KBM-7 (cell line): ENCODE results near the gene CXCL6.
A peak's percentile ranks its signal among the peaks of the same experiment; 100 is the strongest.

Experiments
- DNase-seq: peaks from one replicate; pipeline ENCODE4 v3.0.0-alpha.2; 2015
- in situ Hi-C: fragments of 300-500 bp; cut with MboI; formaldehyde crosslinking; loops from 2 replicates; pipeline ENCODE4 v1.14.3; 2020; ENCODE audit warnings: low sequenced_read_pairs, low pct_unique_long_range_greater_than_20kb, mixed read lengths

Gene CXCL6

DNA sequence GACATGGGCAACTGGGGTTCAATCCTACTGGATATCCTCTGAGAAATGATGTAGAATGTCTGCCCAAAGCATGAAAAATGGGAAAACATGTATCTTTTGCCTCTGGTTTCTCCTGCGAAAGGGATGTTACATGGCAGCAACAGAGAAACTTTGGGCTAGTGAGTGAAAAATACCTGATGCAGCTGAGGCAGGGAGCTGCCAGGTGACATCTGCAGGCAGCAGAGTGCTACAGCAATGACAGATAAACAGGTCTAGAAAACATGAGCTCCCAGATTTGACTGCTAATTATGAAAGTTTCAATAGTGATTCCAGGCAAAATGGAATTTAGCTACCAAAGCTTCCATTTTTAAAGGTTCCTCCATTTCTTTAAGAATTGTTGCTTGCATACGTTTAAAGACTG, 27.9 kb downstream of the CXCL6 start:
- peak; percentile 14 for DNase-seq
- in situ Hi-C loops: no loop called here

DNA sequence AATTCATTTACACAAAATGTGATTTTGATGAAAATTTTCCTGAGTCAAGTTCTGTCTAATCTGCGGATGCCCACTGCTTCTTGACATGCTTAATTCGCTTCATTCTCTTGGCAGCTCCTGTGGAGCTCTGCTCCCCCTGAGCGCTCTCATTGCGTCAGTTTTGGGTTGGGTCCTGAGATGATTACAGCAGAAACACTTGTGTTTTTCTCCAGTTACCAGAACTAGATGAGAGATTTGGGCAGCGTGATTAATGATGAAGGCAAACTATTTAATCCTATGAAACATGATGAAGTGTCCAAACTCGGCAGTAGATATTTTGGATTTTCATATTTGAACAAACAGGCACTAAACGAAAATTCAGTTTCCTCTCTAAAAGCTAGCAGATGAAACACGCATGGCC, 28.5 kb downstream of the CXCL6 start:
- DNase-seq: no peak
- in situ Hi-C loops: no loop called here

DNA sequence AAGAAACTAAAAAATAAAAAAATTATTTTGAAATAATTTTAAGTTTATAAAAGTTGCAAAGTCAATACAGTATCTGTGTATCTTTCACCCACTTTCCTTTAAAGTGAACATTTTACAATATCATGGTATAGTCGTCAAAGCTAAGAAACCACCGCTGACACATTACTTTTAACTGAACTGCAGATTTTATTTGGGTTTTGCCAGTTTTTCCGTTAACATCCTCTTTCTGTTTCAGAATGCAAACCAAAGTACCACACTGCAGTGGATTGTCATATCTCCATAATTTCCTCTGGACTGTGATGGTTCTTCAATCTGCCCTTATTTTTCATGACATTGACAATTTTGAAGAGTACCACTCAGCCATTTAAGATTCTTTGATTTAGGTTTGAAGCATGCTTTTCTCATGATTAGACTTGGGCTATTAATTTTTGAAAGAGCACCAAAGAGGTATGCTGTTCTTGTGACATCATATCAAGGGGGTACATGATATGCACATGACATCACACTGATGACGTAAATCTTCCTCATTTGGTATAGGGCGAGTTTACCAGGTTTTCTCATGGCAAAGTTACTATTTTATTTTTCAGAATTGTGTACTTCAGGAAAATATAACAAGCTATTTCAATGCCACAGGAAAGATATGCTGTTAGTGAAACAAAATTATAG, 29.1 kb downstream of the CXCL6 start:
- in situ Hi-C loops: no loop called here
- DNase-seq: no peak

DNA sequence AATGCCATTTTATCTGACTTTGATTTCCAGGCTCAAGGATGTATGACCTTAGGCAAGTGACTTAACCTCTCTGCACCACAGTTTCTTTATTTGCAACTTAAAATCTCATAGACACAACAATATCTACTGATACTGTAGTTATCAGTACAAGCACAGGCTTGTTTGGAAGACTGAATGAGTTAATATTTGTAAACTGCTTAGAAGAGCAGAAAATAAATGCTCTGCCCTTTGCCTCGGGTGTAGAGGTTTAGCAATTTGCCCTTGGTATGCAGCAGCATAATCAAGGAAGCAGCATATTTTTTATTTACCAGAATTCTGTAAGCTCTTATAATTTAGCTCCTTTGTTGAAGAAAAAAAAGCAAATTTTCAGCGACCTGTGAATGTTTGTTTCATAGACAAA, 29.8 kb downstream of the CXCL6 start:
- DNase-seq: no peak
- in situ Hi-C loops: no loop called here

DNA sequence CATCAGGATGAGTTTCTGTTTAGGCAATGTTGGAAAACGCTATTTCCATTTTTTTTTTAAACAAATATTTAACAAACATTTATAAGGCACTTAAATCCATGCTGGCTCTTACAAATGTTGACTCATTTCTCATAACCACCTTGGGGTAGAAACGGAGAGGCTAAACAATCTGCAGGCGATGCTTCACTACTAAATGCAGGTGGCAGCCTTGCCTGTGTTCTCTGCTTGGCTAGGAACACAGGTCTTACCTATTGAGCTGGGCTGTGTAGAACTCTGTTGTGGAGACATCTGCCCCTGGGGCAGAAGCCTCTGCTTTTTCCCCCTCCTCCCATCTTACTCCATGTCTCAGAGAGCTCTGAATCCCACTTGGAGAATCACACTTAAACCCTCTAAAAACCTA, 31.3 kb downstream of the CXCL6 start:
- no peak for DNase-seq
- in situ Hi-C loops: no loop called here

DNA sequence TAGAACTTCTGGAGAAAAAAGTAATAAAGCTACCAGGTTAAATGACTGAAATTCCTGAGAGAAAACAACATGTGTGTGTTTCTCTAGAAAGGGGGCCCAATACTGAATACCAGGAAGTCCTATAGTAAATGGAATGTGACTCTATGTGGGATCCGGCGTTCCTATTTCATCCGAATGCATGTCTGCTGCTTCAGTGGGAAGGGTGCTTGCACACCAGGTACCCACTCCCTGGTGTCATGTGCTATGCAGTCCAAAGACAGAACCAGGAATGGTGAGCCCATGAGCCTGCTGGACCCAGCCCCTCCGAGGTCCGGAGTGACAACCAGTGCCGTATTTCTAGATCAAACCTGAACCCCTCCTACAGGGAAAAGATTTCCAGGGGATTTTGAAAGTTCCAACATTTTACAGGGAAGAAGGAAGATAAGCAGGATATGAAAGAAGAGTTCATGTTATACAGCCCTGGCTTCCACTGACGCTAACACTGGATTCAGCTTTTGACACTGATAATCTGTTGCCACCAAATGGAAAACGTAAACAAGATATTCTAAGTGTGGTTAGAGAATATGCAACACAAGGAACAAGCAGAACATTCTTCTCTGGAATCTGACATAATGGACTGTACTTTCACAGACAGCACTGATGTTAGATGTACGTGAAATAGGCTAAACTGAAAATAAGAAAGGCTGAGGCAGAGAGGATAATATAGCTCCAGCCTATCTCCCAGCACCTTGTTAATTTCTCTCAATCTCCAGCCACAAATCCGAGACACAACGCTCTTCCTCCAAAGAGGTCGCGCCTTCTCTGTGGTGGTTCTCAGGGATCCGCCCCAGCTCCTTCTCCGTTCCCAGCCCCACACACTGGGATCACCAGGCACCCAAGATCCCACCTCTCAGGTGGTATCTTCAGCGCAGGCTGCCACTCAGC, 32.0 kb downstream of the CXCL6 start:
- in situ Hi-C loops: no loop called here
- DNase-seq: no peak

DNA sequence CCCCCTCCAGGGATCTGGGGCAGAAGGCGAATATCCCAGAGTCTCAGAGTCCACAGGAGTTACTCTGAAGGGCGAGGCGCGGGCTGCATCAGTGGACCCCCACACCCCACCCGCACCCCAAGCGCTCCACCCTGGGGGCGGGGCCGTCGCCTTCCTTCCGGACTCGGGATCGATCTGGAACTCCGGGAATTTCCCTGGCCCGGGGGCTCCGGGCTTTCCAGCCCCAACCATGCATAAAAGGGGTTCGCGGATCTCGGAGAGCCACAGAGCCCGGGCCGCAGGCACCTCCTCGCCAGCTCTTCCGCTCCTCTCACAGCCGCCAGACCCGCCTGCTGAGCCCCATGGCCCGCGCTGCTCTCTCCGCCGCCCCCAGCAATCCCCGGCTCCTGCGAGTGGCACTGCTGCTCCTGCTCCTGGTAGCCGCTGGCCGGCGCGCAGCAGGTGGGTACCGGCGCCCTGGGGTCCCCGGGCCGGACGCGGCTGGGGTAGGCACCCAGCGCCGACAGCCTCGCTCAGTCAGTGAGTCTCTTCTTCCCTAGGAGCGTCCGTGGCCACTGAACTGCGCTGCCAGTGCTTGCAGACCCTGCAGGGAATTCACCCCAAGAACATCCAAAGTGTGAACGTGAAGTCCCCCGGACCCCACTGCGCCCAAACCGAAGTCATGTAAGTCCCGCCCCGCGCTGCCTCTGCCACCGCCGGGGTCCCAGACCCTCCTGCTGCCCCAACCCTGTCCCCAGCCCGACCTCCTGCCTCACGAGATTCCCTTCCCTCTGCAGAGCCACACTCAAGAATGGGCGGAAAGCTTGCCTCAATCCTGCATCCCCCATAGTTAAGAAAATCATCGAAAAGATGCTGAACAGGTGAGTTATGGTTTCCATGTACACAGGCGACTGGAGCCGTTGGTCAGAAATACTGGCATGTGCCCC, 32.9 kb downstream of the CXCL6 start, which contains the start of gene CXCL1:
Gene CXCL1, plus strand, starts transcription at position 264 of the 926 bp plus-strand sequence. Its CDS starts 78 bp downstream, at position 342.
- in situ Hi-C loops: no loop called here
- DNase-seq: no peak

DNA sequence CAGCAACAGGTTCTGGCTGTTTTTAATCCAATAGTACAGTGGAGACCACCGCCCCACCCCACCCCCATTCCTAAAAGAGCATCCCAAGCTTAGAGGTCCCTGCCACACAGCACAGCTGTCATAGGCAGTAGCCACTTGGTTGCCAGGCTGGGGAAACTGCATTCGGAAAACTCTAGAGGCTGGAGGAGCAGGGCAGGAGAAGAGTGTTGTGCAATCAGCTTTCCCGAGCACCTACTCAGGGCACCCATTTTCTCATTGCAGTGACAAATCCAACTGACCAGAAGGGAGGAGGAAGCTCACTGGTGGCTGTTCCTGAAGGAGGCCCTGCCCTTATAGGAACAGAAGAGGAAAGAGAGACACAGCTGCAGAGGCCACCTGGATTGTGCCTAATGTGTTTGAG, 33.8 kb downstream of the CXCL6 start:
- in situ Hi-C loops: no loop called here
- no peak for DNase-seq

DNA sequence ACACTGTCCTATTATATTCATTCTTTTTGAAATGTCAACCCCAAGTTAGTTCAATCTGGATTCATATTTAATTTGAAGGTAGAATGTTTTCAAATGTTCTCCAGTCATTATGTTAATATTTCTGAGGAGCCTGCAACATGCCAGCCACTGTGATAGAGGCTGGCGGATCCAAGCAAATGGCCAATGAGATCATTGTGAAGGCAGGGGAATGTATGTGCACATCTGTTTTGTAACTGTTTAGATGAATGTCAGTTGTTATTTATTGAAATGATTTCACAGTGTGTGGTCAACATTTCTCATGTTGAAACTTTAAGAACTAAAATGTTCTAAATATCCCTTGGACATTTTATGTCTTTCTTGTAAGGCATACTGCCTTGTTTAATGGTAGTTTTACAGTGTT, 34.3 kb downstream of the CXCL6 start:
- in situ Hi-C loops: no loop called here
- no peak for DNase-seq

DNA sequence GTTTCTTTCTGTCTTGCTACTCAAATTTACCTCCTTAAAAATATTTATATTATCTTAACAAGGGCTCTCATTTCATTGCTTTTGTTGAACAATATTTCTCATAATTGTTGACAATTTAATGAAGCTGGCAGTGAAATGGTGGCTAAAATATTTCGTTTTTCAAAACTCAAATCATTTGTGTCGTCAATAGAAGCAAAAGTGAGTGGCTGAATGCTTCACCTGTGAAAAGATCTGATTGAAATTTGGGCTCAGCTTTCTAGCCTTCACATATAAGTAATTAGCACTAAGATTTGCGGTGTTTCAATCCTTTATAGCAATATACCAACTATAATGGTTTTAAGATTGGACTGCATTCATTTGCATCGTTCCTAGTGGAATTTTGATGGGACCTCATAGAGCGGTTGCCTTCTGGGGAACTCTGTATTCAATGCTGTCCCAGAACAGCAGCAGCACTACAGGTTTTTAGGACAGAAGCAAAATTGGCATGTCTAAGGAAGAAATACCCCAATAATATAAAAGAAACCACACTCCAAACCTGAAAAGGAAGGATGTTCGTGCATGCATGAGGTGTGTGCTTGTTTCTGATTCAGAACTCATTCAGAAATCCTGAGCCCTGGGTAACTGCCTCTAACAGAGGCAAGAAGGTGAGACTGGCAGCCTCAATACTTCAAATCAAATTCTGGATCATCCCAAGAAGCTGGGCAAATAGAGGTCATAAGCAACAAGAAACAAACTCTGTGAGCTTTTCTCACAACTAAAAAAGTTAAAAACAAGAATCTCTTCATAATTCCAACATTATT, 35.2 kb downstream of the CXCL6 start:
- DNase-seq: no peak
- in situ Hi-C loops: no loop called here

DNA sequence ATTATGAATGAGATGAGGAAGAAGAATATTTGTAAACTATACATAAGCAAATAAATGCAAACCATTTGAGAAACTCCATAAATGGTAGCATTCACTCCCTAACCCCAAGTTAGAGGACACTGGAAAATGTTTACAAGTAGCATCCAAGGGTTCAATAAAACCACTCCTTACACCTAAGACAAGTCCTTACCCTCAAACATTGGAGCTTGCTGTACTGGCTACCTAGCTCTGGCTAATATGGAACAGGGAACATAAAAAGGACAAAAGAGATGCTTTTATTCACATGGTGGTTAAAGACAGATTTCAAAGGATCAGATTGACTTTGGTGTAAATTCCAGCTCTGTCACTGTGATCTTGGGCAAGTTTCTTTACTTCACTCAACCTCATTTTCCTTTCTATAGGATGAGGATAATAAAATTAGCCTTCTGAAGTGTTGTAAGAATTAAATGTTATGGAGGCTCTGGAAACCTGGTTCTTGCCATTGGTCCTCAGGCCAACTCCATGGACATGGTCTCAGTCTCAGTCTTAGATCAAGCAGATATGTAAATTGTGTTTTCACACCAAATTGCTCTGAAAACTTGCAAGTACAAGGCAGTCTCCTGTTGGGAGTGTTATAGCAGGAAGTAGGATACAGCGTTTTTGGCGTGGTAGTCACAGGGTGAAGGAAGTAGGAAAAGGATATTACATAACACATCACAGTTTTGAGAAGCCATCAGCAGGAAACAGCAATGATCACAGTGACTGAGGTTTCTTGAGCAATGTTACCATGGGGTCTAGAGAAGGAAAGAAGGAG, 36.0 kb downstream of the CXCL6 start:
- in situ Hi-C loops: no loop called here

DNA sequence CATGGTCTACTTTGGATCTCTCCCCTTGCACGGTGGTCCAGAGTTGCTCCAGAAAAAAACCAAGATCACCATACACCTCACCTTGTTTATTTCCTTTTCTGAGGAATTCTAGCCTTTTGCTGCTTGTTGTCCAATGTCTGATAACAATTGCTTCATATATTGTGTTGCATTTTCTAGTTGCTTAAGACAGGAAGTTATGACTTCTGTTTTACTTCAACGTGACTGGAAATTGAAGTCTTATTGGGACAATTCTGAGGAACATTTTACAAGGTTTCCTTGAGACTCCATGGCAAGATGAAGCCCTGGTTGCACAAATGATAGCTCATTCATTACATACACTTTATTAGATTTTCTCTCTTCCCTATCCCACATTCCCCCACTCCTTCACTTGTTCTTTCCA, 37.9 kb downstream of the CXCL6 start:
- in situ Hi-C loops: no loop called here
- no peak for DNase-seq

More for the DNA sequence above, 36.0 kb downstream of the CXCL6 start:
- no peak for DNase-seq

DNA sequence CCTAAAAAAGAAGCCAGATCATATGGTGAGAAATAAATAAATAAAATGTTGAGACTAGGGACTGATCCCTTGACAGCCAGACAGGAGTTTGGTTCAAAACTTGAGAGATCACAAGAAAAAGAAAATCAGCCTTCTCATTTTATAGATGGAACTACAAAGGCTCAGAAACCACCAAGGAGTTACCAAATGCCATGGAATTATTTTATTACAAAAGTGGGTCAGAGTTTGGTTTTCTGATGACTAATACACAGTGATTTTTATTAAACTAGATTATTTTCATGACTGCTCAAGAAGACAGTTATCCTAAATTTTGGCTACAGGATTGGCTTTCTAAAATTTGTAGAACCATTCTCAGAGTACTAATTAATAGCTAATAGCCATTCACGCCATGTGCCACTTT, 38.9 kb downstream of the CXCL6 start:
- in situ Hi-C loops: no loop called here
- DNase-seq: no peak

DNA sequence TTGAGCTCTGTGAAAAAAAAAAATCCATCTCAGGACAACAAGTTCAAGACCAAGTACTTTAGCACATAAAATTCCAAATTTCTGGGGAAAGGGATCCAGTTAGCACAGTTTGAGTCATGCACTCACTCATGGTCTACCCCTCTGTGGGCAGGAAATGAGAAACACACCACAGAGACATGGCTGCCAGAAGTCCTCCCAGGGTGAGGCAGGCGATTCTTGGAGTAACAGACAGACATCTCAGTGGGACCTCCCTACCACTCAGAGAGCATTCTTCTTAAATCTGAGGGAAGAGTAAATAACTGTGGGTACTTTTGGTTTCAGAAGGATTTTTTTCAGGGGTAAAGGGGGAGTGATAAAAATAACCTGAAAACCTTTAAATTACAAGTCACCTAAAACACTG, 46.8 kb downstream of the CXCL6 start:
- in situ Hi-C loops: no loop called here
- no peak for DNase-seq

DNA sequence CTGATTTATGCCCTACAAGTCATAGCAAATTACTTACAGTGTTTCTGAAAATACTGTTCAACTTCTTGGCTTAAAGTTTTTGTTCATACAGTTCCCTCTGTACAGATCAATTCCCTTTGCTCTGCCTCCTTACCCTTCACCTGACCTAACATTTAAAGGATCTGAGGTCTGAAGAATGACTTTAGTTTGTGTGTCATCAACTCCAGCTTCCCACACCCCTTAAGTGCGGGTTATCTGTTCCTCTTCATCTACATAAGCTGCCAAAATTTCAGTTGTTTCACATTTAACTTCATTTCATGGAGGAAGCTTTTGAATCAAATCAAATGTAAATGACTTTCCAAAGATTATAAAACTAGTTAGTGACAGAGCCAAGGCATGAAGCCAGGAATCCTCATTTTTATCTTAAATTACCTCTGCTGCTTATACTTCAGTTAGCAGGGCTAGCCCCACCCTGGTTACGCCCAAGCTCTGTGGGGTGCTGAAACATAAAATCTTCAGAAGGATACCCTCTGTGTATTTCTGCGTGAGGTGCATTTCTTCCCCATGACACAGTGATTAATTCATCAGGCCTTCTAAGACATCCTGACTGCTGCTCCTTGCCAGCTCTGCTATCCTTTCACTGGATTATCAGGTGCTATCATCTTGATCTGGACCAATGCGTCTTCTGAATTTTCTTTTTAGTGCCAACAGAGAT, 49.2 kb downstream of the CXCL6 start:
- in situ Hi-C loops: no loop called here
- DNase-seq: no peak
